GM12873 (cell line): Measurements from ENCODE around the gene PIGZ.

ENCODE experiments used
- TF ChIP-seq, protein P1 (sequence below): IDR thresholded peaks from 2 replicates; pipeline ENCODE4 v1.5.1; 2012; ENCODE audit warnings: low read depth, mild to moderate bottlenecking, moderate library complexity, low read length, control low read depth; ENCODE audit not compliant: insufficient read depth; ENCODE audit errors: missing control alignments

PIGZ gene, protein sequence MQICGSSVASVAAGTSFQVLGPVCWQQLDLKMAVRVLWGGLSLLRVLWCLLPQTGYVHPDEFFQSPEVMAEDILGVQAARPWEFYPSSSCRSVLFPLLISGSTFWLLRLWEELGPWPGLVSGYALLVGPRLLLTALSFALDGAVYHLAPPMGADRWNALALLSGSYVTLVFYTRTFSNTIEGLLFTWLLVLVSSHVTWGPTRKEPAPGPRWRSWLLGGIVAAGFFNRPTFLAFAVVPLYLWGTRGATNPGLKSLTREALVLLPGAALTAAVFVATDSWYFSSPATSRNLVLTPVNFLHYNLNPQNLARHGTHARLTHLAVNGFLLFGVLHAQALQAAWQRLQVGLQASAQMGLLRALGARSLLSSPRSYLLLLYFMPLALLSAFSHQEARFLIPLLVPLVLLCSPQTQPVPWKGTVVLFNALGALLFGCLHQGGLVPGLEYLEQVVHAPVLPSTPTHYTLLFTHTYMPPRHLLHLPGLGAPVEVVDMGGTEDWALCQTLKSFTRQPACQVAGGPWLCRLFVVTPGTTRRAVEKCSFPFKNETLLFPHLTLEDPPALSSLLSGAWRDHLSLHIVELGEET

GRCh38 chr3:196968233-196969133, at the start of gene PIGZ:
PIGZ (minus strand) TSS chr3:196968833; CDS start chr3:196952031, 16,802 bp downstream.
- TF ChIP-seq, protein P1, sequence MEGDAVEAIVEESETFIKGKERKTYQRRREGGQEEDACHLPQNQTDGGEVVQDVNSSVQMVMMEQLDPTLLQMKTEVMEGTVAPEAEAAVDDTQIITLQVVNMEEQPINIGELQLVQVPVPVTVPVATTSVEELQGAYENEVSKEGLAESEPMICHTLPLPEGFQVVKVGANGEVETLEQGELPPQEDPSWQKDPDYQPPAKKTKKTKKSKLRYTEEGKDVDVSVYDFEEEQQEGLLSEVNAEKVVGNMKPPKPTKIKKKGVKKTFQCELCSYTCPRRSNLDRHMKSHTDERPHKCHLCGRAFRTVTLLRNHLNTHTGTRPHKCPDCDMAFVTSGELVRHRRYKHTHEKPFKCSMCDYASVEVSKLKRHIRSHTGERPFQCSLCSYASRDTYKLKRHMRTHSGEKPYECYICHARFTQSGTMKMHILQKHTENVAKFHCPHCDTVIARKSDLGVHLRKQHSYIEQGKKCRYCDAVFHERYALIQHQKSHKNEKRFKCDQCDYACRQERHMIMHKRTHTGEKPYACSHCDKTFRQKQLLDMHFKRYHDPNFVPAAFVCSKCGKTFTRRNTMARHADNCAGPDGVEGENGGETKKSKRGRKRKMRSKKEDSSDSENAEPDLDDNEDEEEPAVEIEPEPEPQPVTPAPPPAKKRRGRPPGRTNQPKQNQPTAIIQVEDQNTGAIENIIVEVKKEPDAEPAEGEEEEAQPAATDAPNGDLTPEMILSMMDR = no peak

GRCh38 chr3:197017003-197017402, 48.4 kb upstream of the PIGZ start:
- TF ChIP-seq, protein P1 = no peak

- TF ChIP-seq, protein P1 = no peak
Measured at GRCh38 chr3:197015790-197016736, 47.4 kb upstream of the PIGZ start.

GRCh38 chr3:197014942-197015575, 46.4 kb upstream of the PIGZ start:
- TF ChIP-seq, protein P1 = no peak

DNA sequence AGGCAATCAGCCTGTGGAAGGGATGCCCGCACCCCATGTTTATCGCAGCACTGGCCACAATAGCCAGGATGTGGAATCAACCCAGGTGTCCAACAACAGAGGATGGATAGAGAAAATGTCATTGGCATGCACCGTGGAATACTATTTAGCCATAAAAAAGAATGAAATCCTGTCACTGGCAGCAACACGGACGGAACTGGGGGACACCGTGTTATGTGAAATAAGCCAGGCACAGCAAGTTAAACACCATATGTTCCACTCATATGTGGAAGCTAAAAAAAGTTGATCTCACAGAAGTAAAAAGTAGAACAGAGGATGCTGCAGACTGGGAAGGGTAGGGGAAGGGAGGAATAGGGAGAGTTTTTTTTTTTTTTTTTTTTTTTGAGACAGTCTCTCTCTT, 45.4 kb upstream of the PIGZ start:
- TF ChIP-seq, protein P1 = no peak

DNA sequence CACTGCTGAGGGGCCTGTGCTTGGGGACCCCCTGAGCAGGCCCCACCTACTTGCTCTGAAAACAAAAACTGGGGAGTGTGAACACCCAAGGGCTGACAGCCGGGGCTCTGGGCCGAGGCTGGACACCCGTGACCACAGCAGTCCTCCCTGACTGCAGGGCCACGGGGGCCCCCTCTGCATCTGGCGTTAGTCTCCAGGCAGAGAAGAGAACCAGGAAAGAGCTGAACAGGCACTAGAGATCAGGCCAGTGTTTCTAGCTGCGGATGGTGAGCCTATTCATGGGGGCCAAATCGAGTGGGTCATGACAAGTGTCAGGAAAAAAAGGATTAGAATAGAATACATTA, 43.9 kb upstream of the PIGZ start:
- TF ChIP-seq, protein P1 = no peak
